HFFc6 (cell line): ENCODE data around the gene RNASE13. TPM values are rescaled to one million over a fixed set of nuclear protein-coding genes. Genes with fewer than 3 reads are reported as not detected.

Source experiments
- DNase-seq: peaks from one replicate; pipeline ENCODE4 v3.0.0-alpha.2; 2018
- H3K27ac Mint-ChIP-seq: 2 replicates; pipeline ENCODE4 v1.8.0; 2020; ENCODE audit warnings: mild to moderate bottlenecking, mixed read lengths
- H3K27me3 Mint-ChIP-seq: 2 replicates; pipeline ENCODE4 v1.8.0; 2021; ENCODE audit warnings: mild to moderate bottlenecking, moderate library complexity, mixed read lengths; ENCODE audit not compliant: insufficient read depth
- H3K36me3 Mint-ChIP-seq: 2 replicates; pipeline ENCODE4 v1.8.0; 2021; ENCODE audit warnings: low read depth, mixed read lengths
- H3K4me1 Mint-ChIP-seq: 2 replicates; pipeline ENCODE4 v1.8.0; 2020; ENCODE audit warnings: low read depth, mixed read lengths
- H3K4me3 Mint-ChIP-seq: 2 replicates; pipeline ENCODE4 v1.8.0; 2020; ENCODE audit warnings: mild to moderate bottlenecking, moderate library complexity, mixed read lengths
- H3K9me3 Mint-ChIP-seq: 2 replicates; pipeline ENCODE4 v1.8.0; 2020; ENCODE audit warnings: mild to moderate bottlenecking, mixed read lengths
- total RNA-seq, 6 experiments: library from RNA; stranded (reverse); fragmentation: NEBNext Ultra II Directional; extraction: Animal tissue kit (Norgen Biotek cat#: 25700); gene quantifications; 2 replicates in 1 of 6; 3 replicates in 5 of 6; pipeline ENCODE4 v1.2.3, GENCODE V29; 2021
- TF ChIP-seq, protein P1 (sequence below): fragments of 200-600 bp; sonication (generic); IDR thresholded peaks from 2 replicates; pipeline ENCODE4 v1.5.0; 2021; ENCODE audit warnings: antibody characterized with exemption, mild to moderate bottlenecking

RNASE13 gene
- total RNA-seq, 6 experiments from 2014 or later = not detected

DNA sequence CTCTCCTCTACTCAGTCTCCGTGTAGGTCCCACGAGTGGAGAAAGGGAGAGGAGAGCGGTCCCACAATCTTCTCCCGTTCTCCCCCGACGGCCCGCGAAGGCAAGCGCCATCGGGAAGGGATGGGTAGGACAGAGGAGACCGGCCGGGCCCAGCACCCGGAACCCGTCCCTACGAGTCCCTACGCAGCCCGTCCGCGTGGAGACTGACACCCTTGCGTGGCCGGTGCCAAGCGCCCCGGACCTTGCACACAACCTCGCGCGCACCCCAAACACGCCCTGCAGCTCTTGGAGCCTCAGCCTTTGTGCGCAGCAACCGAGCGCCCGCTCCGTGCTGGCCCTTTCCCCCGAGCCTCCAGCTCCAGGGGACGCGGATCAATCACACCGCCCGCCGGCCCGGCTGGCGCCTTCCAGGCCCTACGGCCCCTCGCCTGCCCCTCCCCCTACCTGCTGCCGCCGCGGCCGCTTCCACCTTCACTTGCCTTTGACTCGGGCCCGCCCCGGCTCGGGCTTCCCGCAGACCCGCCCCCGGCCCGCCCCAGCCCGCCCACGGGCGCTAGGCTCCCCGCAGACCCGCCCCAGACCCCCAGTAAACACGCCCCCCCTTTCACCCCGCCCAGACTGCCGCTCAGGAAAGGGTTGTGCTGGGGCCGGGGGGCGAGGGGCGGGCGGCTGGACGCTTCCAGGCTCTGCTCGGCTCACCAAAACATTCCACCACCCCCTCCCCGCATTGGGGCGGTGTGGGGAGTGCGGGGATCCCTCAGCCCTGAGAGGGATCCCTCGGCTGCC, 9.8 kb downstream of the RNASE13 start, which contains the start of gene NDRG2:
NDRG2 (minus strand) TSS at position 477 of the 786 bp plus-strand sequence. CDS start 1,746 bp downstream, outside the sequence.
- peaks cover 51% of the 10 kb centered on the region for H3K27me3 Mint-ChIP-seq
- no peak for DNase-seq
- H3K4me1 Mint-ChIP-seq = no peaks in the 10 kb centered on the region
- H3K36me3 Mint-ChIP-seq = no peaks in the 10 kb centered on the region
- H3K9me3 Mint-ChIP-seq = no peaks in the 10 kb centered on the region
- TF ChIP-seq, protein P1, sequence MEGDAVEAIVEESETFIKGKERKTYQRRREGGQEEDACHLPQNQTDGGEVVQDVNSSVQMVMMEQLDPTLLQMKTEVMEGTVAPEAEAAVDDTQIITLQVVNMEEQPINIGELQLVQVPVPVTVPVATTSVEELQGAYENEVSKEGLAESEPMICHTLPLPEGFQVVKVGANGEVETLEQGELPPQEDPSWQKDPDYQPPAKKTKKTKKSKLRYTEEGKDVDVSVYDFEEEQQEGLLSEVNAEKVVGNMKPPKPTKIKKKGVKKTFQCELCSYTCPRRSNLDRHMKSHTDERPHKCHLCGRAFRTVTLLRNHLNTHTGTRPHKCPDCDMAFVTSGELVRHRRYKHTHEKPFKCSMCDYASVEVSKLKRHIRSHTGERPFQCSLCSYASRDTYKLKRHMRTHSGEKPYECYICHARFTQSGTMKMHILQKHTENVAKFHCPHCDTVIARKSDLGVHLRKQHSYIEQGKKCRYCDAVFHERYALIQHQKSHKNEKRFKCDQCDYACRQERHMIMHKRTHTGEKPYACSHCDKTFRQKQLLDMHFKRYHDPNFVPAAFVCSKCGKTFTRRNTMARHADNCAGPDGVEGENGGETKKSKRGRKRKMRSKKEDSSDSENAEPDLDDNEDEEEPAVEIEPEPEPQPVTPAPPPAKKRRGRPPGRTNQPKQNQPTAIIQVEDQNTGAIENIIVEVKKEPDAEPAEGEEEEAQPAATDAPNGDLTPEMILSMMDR = no peak
- peak within 1 kb of the TSS; percentile 44; the same call in 1 of the 2 replicates for H3K4me3 Mint-ChIP-seq
- no peak within 1 kb of the TSS for H3K27ac Mint-ChIP-seq

DNA sequence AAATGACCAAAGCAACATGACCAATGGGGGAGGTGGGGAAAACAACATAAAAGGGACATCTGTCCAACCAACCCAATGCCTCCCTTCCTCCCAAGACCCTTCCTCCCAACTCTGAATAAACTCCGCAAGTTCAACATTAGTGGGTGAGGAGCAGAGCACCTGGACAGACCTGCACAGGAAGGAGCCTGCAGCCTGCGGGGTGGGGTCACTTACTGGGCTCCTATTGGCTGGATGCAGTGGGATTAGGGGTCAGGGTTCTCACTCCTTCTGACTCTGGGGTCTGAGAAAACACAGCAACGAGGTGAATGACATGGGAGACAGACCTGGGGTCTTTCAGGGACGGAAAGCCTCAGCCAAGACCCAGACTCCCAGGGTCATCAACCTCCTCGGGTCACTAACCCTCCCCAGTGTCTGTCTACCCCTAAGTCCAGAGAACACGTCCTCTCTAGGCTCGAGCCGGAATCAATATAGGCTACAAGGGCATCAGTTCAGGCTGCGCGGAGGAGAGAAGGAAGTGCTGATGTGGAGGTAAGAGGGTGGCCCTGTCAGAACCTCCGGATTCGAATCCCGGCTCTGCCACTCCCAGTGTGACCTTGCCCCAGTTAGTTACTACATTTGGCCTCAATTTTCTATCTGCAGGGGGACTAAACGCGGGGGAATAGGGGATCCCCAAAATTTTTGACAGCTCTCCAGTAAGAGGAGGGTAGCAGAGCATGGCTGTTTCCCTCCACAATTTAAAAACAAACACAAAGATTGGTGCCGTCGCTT, 10.6 kb downstream of the RNASE13 start:
- DNase-seq = no peak
- no peak overlapping the region for H3K27ac Mint-ChIP-seq

DNA sequence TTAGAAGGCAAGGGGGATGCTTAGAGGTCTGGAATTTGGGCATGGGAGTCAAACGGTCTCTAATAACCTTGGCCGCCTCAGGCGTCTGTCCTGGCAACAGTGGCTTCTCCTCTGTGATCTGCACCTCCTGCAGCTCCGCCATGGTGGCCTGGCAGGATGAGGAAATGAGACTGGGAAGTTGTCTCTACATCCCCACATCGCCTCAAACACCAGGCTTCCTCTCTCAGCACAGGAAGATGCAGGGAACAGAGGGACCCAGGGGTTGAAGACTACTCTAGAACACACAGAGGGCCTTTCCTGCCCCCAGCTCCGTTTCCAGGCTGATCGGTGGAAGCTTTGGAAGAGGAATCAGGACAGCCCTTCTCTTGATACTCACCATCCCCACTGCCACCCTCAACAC, 11.4 kb downstream of the RNASE13 start:
- H3K27ac Mint-ChIP-seq = no peak overlapping the region
- DNase-seq = no peak
- H3K36me3 Mint-ChIP-seq = no peaks in the 10 kb centered on the region
- H3K9me3 Mint-ChIP-seq = no peaks in the 10 kb centered on the region
- TF ChIP-seq, protein P1 = no peak
- H3K4me1 Mint-ChIP-seq = peaks cover 6% of the 10 kb centered on the region
- H3K4me3 Mint-ChIP-seq = no peak overlapping the region
- peaks cover 51% of the 10 kb centered on the region for H3K27me3 Mint-ChIP-seq

More for the DNA sequence above, 10.6 kb downstream of the RNASE13 start:
- TF ChIP-seq, protein P1 = no peak
- Mint-ChIP-seq H3K4me3 (no peak overlapping the region), H3K36me3 (no peaks in the 10 kb centered on the region), H3K4me1 (peaks cover 6% of the 10 kb centered on the region), H3K27me3 (peaks cover 51% of the 10 kb centered on the region), H3K9me3 (no peaks in the 10 kb centered on the region)

DNA sequence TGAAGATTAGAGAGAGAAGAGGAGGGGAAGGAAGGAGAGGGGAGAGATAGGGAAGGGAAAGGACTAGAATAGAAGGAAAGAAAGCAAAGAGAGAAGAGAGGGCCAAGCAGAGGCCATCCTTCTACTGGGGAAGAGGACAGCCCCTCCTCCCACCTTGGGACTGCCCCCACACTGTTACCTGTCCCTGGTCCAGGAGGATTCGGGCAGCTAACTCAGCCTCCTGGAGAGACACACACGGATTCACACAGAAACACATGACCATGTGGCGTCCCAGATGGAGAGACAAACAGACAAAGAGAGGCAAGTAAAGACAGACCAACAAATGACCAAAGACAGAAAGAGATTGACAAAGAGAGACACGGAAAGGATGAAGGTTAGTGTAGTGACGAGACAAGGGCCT, 11.9 kb downstream of the RNASE13 start:
- no peak overlapping the region for H3K4me3 Mint-ChIP-seq
- DNase-seq = no peak
- no peaks in the 10 kb centered on the region for H3K36me3 Mint-ChIP-seq
- TF ChIP-seq, protein P1 = no peak
- H3K9me3 Mint-ChIP-seq = no peaks in the 10 kb centered on the region
- peaks cover 48% of the 10 kb centered on the region for H3K27me3 Mint-ChIP-seq
- peaks cover 6% of the 10 kb centered on the region for H3K4me1 Mint-ChIP-seq
- H3K27ac Mint-ChIP-seq = no peak overlapping the region

DNA sequence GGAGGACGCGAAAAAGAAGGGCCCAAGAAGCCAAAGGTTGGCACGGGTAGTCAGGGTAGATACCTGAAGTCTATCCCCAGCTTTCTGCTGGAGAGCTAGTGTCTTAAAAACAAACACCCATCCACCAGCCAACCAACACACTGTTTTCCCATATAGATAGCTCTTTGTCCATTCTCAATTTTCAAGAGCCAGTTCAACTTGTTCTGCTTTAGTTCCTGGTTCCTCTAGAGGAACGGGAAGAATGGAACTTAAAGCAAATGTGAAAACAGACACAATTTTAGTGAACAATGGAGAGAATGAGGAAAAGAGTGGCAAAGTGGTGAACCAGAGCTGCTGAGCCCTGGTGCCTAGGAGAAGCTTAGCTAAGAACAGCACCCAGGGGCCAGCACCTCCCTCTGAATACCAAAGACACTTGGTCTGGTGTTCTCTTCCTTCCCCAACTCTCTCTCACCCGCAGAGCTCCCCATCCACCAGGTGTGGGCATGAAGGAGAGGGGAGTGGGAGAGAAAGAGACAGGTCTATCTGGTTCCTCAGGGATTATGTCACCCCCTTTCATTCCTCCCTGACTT, 13.5 kb downstream of the RNASE13 start:
- no peak overlapping the region for H3K27ac Mint-ChIP-seq

More for the DNA sequence above, 13.5 kb downstream of the RNASE13 start:
- Mint-ChIP-seq H3K9me3 (no peaks in the 10 kb centered on the region), H3K4me1 (peaks cover 6% of the 10 kb centered on the region), H3K36me3 (no peaks in the 10 kb centered on the region), H3K27me3 (peaks cover 46% of the 10 kb centered on the region), H3K4me3 (no peak overlapping the region)
- TF ChIP-seq, protein P1 = no peak
- no peak for DNase-seq
